HT-29 (cell line): ENCODE results near the gene CBX3. TPM values are rescaled to one million over a fixed set of nuclear protein-coding genes. Genes with fewer than 3 reads are reported as not detected.
"Not testable (repeated sequence)": the region's sequence is repeated elsewhere in the genome, so short reads cannot be mapped to it uniquely, and the experiment has no call there.

Source experiments
- DNase-seq: peaks from one replicate; pipeline ENCODE4 v3.0.0-alpha.2; 2015; ENCODE audit warnings: low spot score
- total RNA-seq: library from RNA; depleted of rRNA; stranded (reverse); fragments of >200 nt; shearing (Covaris generic); gene quantifications from 2 replicates; pipeline ENCODE4 v1.2.3, GENCODE V29; 2014; rRNA removed

Gene CBX3
- 154 and 163 TPM in 2 replicates for total RNA-seq

- DNase-seq, result peak; percentile 92
These were observed at the start of gene CBX3 for GRCh38 chr7:26201247-26202018. Gene CBX3 (plus strand): TSS chr7:26201745. CDS start chr7:26202999, 1,254 bp downstream.

DNA sequence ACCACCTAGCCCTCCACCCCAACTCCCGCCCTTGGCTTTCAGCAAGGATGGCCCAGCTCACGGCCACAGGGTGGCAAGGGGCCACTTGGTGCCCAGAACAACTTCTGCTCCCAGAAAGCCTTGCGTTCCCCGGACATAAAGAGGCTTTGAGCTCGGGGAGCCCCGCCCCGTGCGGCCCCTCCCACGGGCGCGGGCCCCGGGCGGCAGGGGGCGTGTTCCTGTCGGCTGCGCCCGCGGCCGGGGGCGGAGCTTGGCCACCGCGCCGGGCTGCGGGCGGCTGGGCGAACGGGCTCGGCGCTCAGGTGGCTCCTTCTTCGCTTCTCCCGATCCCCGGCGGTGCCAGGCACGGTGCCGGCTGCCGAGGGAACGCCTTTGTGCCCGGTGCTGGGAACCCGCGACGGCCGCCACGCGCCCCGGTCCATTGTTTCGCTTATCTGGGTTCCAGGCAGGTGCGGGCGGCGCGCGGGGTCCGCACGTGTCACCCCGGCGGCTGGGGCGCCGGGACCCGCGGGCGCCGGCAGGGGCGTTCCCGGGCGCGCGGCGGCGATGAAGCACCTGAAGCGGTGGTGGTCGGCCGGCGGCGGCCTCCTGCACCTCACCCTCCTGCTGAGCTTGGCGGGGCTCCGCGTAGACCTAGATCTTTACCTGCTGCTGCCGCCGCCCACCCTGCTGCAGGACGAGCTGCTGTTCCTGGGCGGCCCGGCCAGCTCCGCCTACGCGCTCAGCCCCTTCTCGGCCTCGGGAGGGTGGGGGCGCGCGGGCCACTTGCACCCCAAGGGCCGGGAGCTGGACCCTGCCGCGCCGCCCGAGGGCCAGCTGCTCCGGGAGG, 49.4 kb upstream of the CBX3 start, which contains the start of gene NFE2L3:
Gene NFE2L3, plus strand, starts transcription at position 246 of the 829 bp plus-strand sequence. Its CDS starts 301 bp downstream, at position 547.
- DNase-seq, result peak; percentile 93

- DNase-seq, result peak; percentile 49
These were observed 48.7 kb upstream of the CBX3 start for GRCh38 chr7:26152782-26153240.

- DNase-seq, result peak; percentile 77
These were observed 48.2 kb upstream of the CBX3 start for GRCh38 chr7:26153241-26153822.

DNA sequence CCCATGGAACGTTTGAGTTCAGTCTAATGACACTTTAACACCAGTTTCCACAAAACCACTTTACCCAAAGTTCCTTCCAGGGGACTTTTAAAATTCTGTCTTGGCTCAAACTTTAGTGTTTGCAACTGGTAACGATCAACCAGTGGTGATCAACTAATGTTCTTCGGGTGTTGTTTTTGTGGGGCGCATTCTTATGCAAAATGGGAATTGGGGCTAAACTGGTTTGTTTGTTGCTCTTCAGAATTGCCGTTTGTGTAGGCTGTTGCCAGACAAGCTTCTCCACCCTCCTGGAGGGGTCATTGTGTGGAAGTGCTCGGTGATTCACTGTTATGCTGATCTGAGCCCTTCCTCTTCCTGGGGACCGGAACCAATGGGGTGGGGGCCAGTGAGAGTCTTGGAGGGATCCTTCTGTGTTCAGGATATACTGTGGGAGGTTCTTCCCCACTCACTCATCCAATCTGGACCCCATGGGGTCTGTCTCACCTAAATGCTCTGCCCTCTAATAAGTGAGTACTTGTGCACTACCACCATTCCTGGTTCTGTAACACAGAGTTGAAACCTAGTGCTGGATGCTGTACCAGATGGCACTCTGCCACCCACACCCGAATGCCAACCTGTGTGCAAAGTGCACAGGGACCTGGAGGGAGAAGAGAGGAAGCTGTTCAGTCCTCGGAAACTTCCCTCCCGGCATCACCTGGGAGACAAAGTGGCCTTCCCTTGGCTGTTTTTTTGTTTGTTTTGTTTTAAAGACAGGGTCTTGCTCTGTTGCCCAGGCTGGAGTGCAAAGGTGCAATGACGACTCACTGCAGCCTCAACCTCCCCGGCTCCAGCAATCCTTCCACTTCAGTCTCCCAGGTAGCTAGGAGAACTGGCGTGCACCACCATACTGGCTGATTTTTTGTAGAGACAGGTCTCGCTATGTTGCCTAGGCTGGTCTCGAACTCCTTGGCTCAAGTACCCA, 47.4 kb upstream of the CBX3 start:
- peak; percentile 86 for DNase-seq

- peak; percentile 71 for DNase-seq
These were observed 45.8 kb upstream of the CBX3 start for GRCh38 chr7:26155531-26156375.

DNA sequence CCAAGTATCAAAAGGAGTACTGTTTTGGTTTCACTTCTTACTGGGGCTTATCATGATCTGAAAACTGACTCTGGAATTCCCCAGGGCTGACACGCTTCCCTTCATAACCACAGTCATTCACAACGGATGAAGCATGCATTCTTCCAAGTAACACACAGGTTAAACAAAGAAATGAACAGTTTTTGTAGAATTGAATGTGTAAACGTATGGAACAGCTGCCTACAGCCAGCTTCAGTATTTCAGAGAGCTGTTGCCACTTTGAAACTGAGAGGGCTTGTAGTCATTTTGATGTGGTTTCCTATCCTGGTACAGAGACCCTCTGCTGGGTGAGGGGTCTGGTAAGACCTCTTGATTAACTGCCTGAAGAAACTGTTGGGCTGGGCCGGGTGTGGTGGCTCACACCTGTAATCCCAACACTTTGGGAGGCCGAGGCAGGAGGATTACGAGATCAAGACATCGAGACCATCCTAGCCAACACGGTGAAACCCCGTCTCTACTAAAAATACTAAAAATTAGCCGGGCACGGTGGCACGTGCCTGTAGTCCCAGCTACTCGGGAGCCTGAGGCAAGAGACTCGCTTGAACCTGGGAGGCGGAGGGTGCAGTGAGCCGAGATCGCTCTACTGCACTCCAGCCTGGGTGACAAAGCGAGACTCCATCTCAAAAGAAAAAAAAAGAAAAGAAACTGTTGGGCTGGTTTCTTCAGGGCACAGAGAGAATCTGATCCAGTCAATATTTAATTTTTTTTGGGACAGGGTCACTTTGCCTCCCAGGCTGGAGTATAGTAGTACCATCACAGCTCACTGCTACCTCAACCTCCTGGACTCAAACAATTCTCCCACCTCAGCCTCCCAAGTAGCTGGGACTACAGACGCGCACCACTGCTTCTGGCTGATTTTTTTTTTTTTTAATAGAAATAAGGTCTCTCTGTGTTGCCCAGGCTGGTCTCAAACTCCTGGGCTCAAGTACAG, 44.8 kb upstream of the CBX3 start:
- DNase-seq, result peak; percentile 86

GRCh38 chr7:26157520-26158105, 43.9 kb upstream of the CBX3 start:
- DNase-seq, result peak; percentile 63

DNA sequence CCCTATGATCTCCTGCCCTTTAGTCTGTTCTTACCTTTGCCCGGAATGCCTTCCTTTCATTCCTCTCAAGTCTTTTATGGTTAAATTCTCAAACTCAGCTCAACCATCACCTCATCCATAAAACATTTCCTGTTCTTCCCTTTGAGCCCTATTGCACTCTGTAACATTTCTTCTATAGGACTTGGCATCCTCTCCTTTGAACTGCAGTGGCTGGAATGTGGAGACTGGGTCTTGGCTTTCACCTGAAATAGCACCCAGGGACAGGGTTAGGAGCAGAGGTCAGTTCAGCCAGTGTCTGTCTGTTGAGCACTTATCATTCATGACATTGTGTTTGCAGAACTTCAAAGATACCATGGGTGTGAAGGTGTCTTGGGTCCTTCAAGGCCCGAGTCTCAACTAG, 42.3 kb upstream of the CBX3 start:
- DNase-seq, result peak; percentile 70

DNA sequence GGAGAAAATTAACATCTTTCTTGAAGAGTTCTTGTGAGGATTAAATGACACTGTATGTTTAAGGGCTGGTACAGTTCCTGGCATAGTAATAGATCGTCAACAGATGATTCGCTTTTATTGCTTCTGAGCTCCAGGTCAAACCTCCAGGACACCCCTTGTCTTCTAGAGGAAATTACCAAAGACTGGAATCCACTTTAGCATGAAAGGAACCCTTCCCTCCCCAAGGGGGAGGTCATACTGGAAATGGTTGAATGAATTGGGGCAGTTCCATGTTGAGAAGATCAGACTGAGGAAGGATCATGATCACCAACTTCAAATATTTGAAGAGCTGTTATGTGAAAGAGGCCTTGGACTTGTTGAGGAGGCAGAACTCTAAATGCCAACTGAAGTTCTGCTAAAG, 40.6 kb upstream of the CBX3 start:
- no peak for DNase-seq

- DNase-seq, result no peak
These were observed 39.1 kb upstream of the CBX3 start for GRCh38 chr7:26162431-26162830.

GRCh38 chr7:26163804-26164203, 37.7 kb upstream of the CBX3 start:
- not testable (repeated sequence) for DNase-seq

- peak; percentile 39 for DNase-seq
These were observed 35.4 kb upstream of the CBX3 start for GRCh38 chr7:26165950-26166683.

DNA sequence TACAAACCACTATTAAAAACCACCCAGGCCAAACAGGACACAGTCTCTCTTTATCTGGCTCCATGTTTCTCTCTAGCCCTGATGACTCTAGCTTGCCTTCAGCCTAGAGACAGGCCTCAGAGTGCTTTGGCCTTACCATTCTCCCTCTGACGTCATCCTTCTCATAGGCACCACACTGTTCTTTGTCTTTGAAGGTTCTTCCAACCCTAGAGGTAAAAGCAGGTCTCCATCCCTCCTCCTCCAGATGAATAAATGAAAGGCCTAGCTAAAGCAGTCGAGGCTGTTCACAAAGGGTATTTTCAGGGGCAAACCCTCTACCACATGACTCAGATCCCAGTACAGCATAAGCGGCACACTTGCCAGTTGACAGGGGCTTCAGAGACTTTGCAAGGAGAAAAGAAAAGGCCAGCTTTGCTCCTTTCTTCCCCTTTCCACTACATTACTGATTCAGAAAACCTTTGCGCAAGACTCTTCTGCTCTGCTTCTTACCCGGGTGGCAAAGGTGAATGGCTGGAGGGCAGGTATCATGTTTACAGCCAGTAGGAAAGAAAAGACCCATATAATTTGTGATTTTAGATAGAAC, 34.8 kb upstream of the CBX3 start:
- peak; percentile 35 for DNase-seq

DNA sequence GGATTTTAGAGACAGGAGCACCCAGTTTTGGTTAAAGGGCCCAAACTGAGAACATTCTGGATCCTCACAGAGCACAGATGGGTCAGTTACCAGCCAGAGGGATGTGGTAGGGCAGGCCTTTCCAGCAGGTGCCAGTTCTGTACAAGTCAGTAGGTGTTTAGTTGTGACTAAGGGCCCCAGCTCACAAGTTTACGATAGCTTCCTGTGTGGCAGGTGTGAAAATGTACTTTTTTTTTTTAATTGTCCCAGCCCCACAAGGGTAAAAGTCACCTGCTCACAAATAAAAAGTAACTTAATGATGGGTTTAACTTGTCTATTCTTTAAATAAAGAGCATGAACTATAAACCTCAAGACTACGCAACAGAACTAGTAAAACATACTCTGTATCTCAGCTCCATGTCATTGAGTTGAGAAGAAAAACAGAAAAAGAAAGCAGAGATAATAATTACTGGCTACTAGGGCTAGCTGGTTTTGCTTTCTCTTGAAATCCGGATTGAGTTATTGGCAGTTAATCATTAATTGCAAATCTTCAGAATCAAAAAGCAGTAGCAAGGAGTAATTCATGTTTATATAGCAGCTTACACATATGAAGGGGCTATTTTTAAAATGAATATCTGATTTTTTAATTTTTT, 34.1 kb upstream of the CBX3 start:
- peak; percentile 66 for DNase-seq

DNA sequence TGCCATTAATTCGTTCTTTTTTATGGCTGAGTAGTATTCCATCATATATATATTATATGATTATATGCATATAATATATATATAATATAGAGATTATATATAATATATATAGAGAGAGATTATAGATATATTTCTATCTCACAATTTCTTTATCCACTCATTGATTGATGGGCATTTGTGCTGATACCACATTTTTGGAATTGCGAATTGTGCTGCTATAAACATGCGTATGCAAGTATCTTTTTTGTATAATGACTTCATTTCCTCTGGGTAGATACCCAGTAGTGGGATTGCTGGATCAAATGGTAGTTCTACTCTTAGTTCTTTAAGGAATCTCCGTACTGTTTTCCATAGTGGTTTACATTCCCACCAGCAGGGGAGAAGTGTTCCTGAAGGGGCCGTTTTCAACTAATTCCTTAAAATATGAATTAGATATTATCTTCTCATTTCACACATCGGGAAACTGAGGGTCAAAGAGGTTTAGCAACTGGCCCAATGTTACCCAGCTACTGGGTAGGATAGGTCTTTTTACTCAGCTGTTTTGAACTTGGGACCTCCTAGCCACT, 33.0 kb upstream of the CBX3 start:
- DNase-seq, result no peak
